Measurements from ENCODE around the gene MAML1.

Gene MAML1

GRCh38 chr5:179824745-179825112, 92.1 kb downstream of the MAML1 start:
- no peak for DNase-seq

GRCh38 chr5:179825655-179826182, 93.1 kb downstream of the MAML1 start:
- DNase-seq, result no peak
